ENCODE measurements around the gene CYSLTR1.
"Not testable (repeated sequence)": the region's sequence is repeated elsewhere in the genome, so short reads cannot be mapped to it uniquely, and the experiment has no call there.

The CYSLTR1 gene

GRCh38 chrX:78327370-78328086 lies at the start of gene CYSLTR1:
CYSLTR1 (minus strand) TSS chrX:78327611; CDS start chrX:78273746, 53,865 bp downstream.
- no peak for DNase-seq (ENCODE audit: low read depth in 2 of 2)

GRCh38 chrX:78377186-78377585 lies 49.8 kb upstream of the CYSLTR1 start:
- no peak for DNase-seq (ENCODE audit: low read depth in 2 of 2)

- DNase-seq (ENCODE audit: low read depth in 2 of 2) = no peak
These were observed 48.5 kb upstream of the CYSLTR1 start for GRCh38 chrX:78375894-78376293.

DNA sequence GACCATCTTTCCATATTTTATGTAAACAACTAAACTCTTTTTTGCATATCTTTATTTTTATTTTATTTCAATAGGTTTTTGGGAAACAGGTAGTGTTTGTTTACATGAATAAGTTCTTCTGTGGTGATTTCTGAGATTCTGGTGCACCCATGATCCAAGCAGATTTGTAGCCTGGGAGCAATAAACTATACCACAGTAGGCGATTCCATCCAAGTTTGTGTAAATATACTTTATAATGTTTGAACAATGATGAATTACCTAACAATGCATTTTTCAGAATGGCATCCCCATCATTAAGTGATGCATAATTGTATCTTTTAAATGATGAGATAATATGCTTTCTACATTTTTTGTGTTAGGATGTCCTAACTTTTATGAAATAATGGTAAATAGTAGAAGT lies 39.2 kb upstream of the CYSLTR1 start:
- DNase-seq (ENCODE audit: low read depth in 2 of 2) = no peak

- no peak for DNase-seq (ENCODE audit: low read depth in 2 of 2)
These were observed 30.1 kb upstream of the CYSLTR1 start for GRCh38 chrX:78357342-78358055.

DNA sequence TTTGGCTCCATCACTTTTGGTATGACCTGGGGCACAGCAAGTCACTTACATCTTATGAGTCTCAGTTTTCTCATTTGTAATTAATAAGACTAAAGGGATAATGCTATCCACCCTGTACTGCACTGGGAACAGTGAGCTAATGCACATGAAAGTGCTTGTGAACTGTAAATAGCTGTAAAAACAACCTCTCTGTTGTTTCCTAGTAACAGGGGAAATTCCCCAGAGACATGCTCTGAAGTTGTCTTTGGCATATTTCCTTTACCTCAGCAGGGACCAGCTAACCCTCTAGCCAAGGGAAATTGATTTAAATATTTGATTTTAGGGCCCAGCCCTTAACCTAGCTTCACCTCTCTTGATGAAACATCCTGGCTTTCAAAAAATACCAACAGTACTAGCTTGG lies 6.1 kb upstream of the CYSLTR1 start:
- no peak for DNase-seq (ENCODE audit: low read depth in 2 of 2)

DNA sequence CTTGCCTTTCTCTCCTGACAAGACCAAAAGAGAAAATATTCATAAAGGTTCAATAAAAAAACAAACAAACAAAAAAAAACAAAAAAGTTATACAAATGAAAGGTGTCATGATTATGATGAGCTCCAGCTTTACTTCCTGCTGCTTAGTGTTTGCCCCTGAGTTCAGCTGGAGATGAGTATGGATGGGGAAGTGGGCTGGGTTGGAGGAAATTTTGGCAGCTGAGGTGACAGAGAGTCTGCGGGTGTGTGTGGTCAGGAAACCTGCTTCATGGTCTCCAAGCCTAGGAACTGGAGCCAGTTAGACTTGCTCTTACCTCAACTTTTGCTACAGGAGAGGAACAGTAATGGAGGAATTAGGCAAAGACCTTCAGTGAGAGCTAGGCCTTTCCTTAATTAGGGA lies 4.3 kb upstream of the CYSLTR1 start:
- no peak for DNase-seq (ENCODE audit: low read depth in 2 of 2)

- no peak for DNase-seq (ENCODE audit: low read depth in 2 of 2)
These were observed 3.1 kb upstream of the CYSLTR1 start for GRCh38 chrX:78330540-78330939.

GRCh38 chrX:78330068-78330467 lies 2.7 kb upstream of the CYSLTR1 start:
- no peak for DNase-seq (ENCODE audit: low read depth in 2 of 2)

DNA sequence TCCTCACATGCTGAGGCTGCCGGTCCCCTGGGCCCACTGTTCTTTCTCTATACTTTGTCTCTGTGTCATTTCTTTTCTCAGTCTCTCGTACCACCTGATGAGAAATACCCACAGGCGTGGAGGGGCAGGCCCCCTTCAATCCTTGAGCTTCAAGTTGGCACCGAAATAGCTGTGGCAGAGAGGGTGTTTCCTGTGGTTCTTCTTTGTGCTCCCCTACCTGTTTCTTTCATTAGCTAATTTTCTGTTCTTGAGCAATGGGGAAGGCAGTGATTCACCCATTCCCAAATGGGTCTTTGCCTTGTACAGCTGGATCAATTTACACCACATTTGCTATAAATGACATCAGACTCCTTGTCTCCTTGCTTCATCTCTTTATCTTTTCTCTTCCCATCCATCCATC lies 2.1 kb upstream of the CYSLTR1 start:
- no peak for DNase-seq (ENCODE audit: low read depth in 2 of 2)

DNA sequence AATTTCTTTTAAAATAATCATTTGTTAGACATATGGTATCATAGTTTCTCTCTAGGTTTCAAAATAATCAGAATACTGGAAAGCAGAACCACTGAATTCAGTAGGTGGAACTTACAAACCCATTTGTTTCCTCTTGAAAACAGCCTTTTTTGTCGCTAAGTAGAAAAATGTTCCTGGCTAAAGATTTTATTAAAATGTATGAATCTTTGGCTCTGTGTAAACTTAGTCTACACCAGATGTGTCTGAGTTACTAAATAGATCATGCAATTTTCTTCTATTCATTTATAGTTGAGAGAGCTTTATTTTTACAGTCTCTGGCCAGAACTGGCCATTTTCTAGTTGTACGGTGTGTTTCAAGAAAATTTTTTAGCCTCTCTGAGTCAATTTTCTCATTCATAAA lies 1.0 kb downstream of the CYSLTR1 start:
- DNase-seq (ENCODE audit: low read depth in 2 of 2) = no peak

GRCh38 chrX:78322863-78323262 lies 4.5 kb downstream of the CYSLTR1 start:
- no peak for DNase-seq (ENCODE audit: low read depth in 2 of 2)

DNA sequence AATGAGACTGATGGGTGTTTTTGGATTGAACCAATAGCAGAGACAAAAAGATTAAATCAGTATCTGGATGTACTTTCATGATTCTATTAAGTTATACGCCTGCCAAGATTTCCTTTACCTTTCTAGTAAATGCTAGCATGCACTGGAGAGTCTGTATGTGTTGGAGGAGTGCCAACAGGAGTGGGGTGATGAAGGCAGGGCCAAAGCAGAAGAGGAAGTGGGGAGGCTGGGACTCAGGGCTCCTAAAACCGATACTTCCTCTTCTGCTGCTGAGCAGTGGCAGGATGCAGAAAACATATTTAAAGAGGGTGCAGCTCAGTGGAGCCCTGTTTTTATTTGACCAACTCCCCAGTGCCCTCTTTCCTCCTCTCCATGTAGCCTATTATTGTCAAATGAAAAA lies 5.6 kb downstream of the CYSLTR1 start:
- no peak for DNase-seq (ENCODE audit: low read depth in 2 of 2)

- DNase-seq (ENCODE audit: low read depth in 2 of 2) = no peak
These were observed 11.1 kb downstream of the CYSLTR1 start for GRCh38 chrX:78316265-78316664.

- no peak for DNase-seq (ENCODE audit: low read depth in 2 of 2)
These were observed 11.7 kb downstream of the CYSLTR1 start for GRCh38 chrX:78315745-78316144.

GRCh38 chrX:78314561-78314960 lies 12.8 kb downstream of the CYSLTR1 start:
- DNase-seq (ENCODE audit: low read depth in 2 of 2) = no peak

- DNase-seq (ENCODE audit: low read depth in 2 of 2) = no peak
These were observed 13.9 kb downstream of the CYSLTR1 start for GRCh38 chrX:78313526-78313925.

- DNase-seq (ENCODE audit: low read depth in 2 of 2) = no peak
These were observed 19.7 kb downstream of the CYSLTR1 start for GRCh38 chrX:78307665-78308064.

GRCh38 chrX:78303086-78303485 lies 24.3 kb downstream of the CYSLTR1 start:
- DNase-seq (ENCODE audit: low read depth in 2 of 2) = no peak

- not testable (repeated sequence) for DNase-seq (ENCODE audit: low read depth in 2 of 2)
These were observed 26.5 kb downstream of the CYSLTR1 start for GRCh38 chrX:78300933-78301332.

- no peak for DNase-seq (ENCODE audit: low read depth in 2 of 2)
These were observed 43.9 kb downstream of the CYSLTR1 start for GRCh38 chrX:78283511-78283910.

DNA sequence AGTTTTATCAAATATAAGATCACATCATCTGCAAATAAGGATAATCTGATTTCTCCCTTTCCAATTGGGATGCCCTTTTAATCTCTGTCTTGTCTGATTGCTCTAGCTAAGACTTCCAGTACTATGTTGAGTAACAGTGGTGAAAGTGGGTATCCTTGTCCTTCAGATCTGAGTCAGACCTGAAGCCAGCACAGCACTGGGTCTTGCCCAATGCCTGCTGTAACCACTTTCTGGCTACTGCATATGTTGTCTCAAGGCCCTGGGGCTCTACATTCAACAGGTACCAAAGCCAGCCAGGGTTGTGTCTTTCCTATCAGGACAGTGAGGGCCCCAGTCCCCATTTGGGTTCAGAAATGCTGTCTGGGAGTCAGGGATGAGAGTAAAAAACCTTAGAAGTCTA lies 90.3 kb downstream of the CYSLTR1 start:
- no peak for DNase-seq (ENCODE audit: low read depth in 2 of 2)

DNA sequence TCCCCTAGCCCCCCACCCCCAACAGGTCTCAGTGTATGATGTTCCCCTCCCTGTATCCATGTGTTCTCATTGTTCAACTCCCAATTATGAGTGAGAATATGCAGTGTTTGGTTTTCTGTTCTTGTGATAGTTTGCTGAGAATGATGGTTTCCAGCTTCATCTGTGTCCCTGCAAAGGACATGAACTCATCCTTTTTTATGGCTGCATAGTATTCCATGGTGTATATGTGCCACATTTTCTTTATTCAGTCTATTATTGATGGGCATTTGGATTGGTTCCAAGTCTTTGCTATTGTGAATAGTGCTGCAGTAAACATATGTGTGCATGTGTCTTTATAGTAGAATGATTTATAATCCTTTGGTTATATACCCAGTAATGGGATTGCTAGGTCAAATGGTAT lies 101.4 kb downstream of the CYSLTR1 start:
- DNase-seq (ENCODE audit: low read depth in 2 of 2) = not testable (repeated sequence)

Measured in stimulated activated CD8-positive, alpha-beta memory T cell treated with anti-CD3 and anti-CD28 coated beads, Interleukin-2, amount 100 ng/mL, for 48 hours (primary cell).